Heart right ventricle (tissue), 16 donors: ENCODE measurements around the gene SET. TPM values are rescaled to one million over a fixed set of nuclear protein-coding genes. Genes with fewer than 3 reads are reported as not detected.

Experiments
- ATAC-seq, 8 donors: fragments of 200-7000 bp; cut with Tn5 transposase; one replicate each; pipeline ENCODE4 v1.9.1; 2020; ENCODE audit warnings: mild to moderate bottlenecking in 8 of 8, moderate library complexity in 8 of 8, moderate number of reproducible peaks in 1 of 8
- DNase-seq, 2 donors: peaks; one replicate each; pipeline ENCODE4 v3.0.0-alpha.2; 2020
- H3K27ac ChIP-seq, 10 donors: fragments of 200-600 bp; sonication (generic) in 2 of 10; one replicate each; pipeline versions ENCODE4 v1.5.0 to v1.8.0; 2020 to 2022; ENCODE audit warnings: mild to moderate bottlenecking in 3 of 10
- H3K27me3 ChIP-seq, 7 donors: fragments of 200-600 bp; one replicate each; pipeline ENCODE4 v1.8.0; 2021 to 2022; ENCODE audit warnings: mild to moderate bottlenecking in 2 of 7
- H3K36me3 ChIP-seq, 9 donors: fragments of 200-600 bp; sonication (generic) in 1 of 9; one replicate each; pipeline versions ENCODE4 v1.5.0 to v1.8.0; 2020 to 2022; ENCODE audit warnings: mild to moderate bottlenecking in 2 of 9
- H3K4me1 ChIP-seq, 9 donors: fragments of 200-600 bp; sonication (generic) in 1 of 9; one replicate each; pipeline versions ENCODE4 v1.5.0 to v1.8.0; 2020 to 2022; ENCODE audit warnings: mild to moderate bottlenecking in 4 of 9
- H3K4me3 ChIP-seq, 10 donors: fragments of 200-600 bp; sonication (generic) in 2 of 10; one replicate each; pipeline versions ENCODE4 v1.5.0 to v1.8.0; 2020 to 2022; ENCODE audit warnings: mild to moderate bottlenecking in 7 of 10, moderate library complexity in 2 of 10
- H3K9me3 ChIP-seq, 11 donors: fragments of 200-600 bp in 10 of 11; sonication (generic) in 2 of 11; one replicate each; pipeline versions ENCODE4 v1.5.0 to v1.8.0; 2013 to 2022; ENCODE audit warnings: mild to moderate bottlenecking in 2 of 11, control low read depth in 1 of 11, moderate library complexity in 1 of 11
- CTCF ChIP-seq, 9 donors: fragments of 200-600 bp; sonication (generic) in 2 of 9; IDR thresholded peaks; one replicate each; pipeline versions ENCODE4 v1.5.0 to v1.8.0; 2021 to 2022; ENCODE audit warnings: antibody characterized with exemption in 9 of 9, mild to moderate bottlenecking in 5 of 9, moderate library complexity in 1 of 9
- WGBS, 2 donors: extraction: QIAGEN DNeasy Blood & Tissue Kit; methylation state at CpG; one replicate each; pipeline ENCODE4 v1.1.7; 2013; ENCODE audit warnings: inconsistent platforms in 1 of 2; 5-methylcytosine and 5-hydroxymethylcytosine counted together
- intact Hi-C, 10 donors: fragments of 100-400 bp; cut with DNase I; formaldehyde crosslinking; loops; one replicate each; pipeline versions ENCODE4 v1.11.1 to v1.14.2; 2022
- polyA plus RNA-seq, 2 donors: library from polyadenylated mRNA; stranded (reverse); fragments of 200-250 nt; gene quantifications; one replicate each; pipeline ENCODE4 v1.2.3, GENCODE V29; 2013
- total RNA-seq, 10 donors: library from RNA; stranded (reverse); fragmentation: NEBNext Ultra II Directional in 3 of 10; extraction: Animal tissue kit (Norgen Biotek cat#: 25700) in 3 of 10; gene quantifications; one replicate each; pipeline versions ENCODE4 v1.2.1 to v1.2.4, GENCODE V29; 2021 to 2023
- donor health status: Arrhythmogenic right ventricular cardiomyopathy.
- donor health status: ischemic (EF 13 %, LVEDD 7.1; RV severe dilation, severe dysfunction).
- donor health status: healthy with polysubstance abuse.
- donor health status: DM: no; HTN: yes; CAD: no.
- donor health status: DM: no; HTN: no; CAD: no.
- donor health status: ischemic (EF 25% LVEDD 6.9; RV normal size, moderate dysfunction).
- donor health status: ischemic (EF 25% LVEDD 5.7; RV mildly dilated, moderate dysfunction).
- donor health status: healthy.
- donor health status: DM: yes; HTN: yes; CAD: no.
- donor health status: Ischemic cardiomyopathy.
- donor health status: ischemic (EF 35%, LVEDD 5.7; RV mildly dilated, moderate dysfunction).
- donor health status: nonischemic (EF 11% LVEDD 7.7; RV severe dilation, severe dysfunction).
- donor health status: DM: yes; HTN: yes; CAD: no.
- donor health status: PGD.
- donor health status: ischemic (EF 29% LVEDD 5.4; RV normal size, mild dysfunction).
- donor health status: nonischemic (EF 23%, LVEDD 6.1; RV moderate dilation, normal function).

Gene SET
- total and polyA plus RNA-seq, 12 donors: 87.0 to 228 (median 196) TPM

- WGBS, 2 donors: 57 to 60% methylated on average over 9 of the region's 9 CpGs
- intact Hi-C loops: loop anchor here in 1 of 10 donors (2.0 kb wide), 1 partner anchor 16 kb away; no protein-coding TSS in a partner anchor
- peak overlapping the region in 4 of 10 donors; percentile 23 to 86 (median 40) for H3K27ac ChIP-seq
- peaks cover 0 to 25% (median 9%) of the 10 kb centered on the region in 9 donors for H3K4me1 ChIP-seq
- no peaks in the 10 kb centered on the region for H3K27me3 ChIP-seq
- H3K4me3 ChIP-seq: no peak overlapping the region
- no peak for ATAC-seq
- peaks cover 0 to 27% (median 0%) of the 10 kb centered on the region in 9 donors for H3K36me3 ChIP-seq
- TF ChIP-seq CTCF (IDR thresholded peaks at IDR 0.05): no peak
- no peaks in the 10 kb centered on the region for H3K9me3 ChIP-seq
- no peak for DNase-seq
Measured at GRCh38 chr9:128722380-128723351, 33.6 kb downstream of the SET start.

- peak overlapping the region in 9 of 10 donors; percentile 49 to 86 (median 71) for H3K27ac ChIP-seq
- intact Hi-C loops: loop anchor here in 1 of 10 donors (2.0 kb wide), 1 partner anchor 17 kb away; no protein-coding TSS in a partner anchor
- peaks cover 0 to 25% (median 9%) of the 10 kb centered on the region in 9 donors for H3K4me1 ChIP-seq
- H3K9me3 ChIP-seq: no peaks in the 10 kb centered on the region
- WGBS, 2 donors: 47 to 52% methylated on average over 7 of the region's 7 CpGs
- peak overlapping the region; percentile 27 to 81 (median 69) for H3K4me3 ChIP-seq
- DNase-seq: no peak
- no peak for ATAC-seq
- H3K36me3 ChIP-seq: peaks cover 0 to 25% (median 0%) of the 10 kb centered on the region in 9 donors
- no peaks in the 10 kb centered on the region for H3K27me3 ChIP-seq
- no peak for TF ChIP-seq CTCF (IDR thresholded peaks at IDR 0.05)
Measured at GRCh38 chr9:128723352-128723865, 34.4 kb downstream of the SET start.

- H3K4me1 ChIP-seq: peaks cover 0 to 25% (median 9%) of the 10 kb centered on the region in 9 donors
- intact Hi-C loops: loop anchor here in 2 of 10 donors (2.0 kb wide), 2 partner anchors 17 to 21 kb away; partner anchors contain the start of gene PKN3 (in 1 of the 2)
- peaks cover 0 to 25% (median 0%) of the 10 kb centered on the region in 9 donors for H3K36me3 ChIP-seq
- peak within 1 kb of the TSS; percentile 27 to 81 (median 69) for H3K4me3 ChIP-seq
- 2% methylated on average over 56 to 68 of the region's 68 CpGs for WGBS, 2 donors
- ATAC-seq (peak; percentile 92 to 95 (median 93)), DNase-seq (peak; percentile 94 to 95)
- no peak for TF ChIP-seq CTCF (IDR thresholded peaks at IDR 0.05)
- no peaks in the 10 kb centered on the region for H3K27me3 ChIP-seq
- H3K27ac ChIP-seq: peak within 1 kb of the TSS in 9 of 10 donors; percentile 49 to 86 (median 71)
- no peaks in the 10 kb centered on the region for H3K9me3 ChIP-seq
Measured at GRCh38 chr9:128723866-128724743, 35.1 kb downstream of the SET start, which contains the start of gene ZDHHC12. Gene ZDHHC12 (minus strand): TSS chr9:128724127. CDS start chr9:128724093, 34 bp downstream.
